Calu3 (cell line): Measurements from ENCODE around the gene ARL14EP. TPM values are rescaled to one million over a fixed set of nuclear protein-coding genes. Genes with fewer than 3 reads are reported as not detected.
A peak's percentile ranks its signal among the peaks of the same experiment; 100 is the strongest.

Experiments used
- Bru-seq: library from RNA; stranded (reverse); fragments of 400-500 nt; gene quantifications from one replicate; lab custom pipeline; 2021; lab: Mats Ljungman, UMichigan
- BruChase-seq, 2 experiments: library from RNA; stranded (reverse); fragments of 400-500 nt; gene quantifications; one replicate each; lab custom pipeline; 2021; lab: Mats Ljungman, UMichigan
- BruUV-seq: library from RNA; stranded (reverse); fragments of 400-500 nt; replicated peaks from 2 replicates; lab custom pipeline; 2021; lab: Mats Ljungman, UMichigan
- CTCF ChIA-PET: fragments of 300-600 bp; sonication (Branson Sonifier 250); formaldehyde crosslinking; loops from one replicate; lab custom pipeline; 2022; ENCODE audit warnings: antibody characterized with exemption; lab: Charles Lee
- DNase-seq: peaks from one replicate; pipeline ENCODE4 v3.0.0; 2022
- H3K27ac Mint-ChIP-seq: one replicate; pipeline ENCODE4 v1.8.0; 2022; ENCODE audit warnings: mixed read lengths; ENCODE audit not compliant: unreplicated experiment
- H3K27me3 Mint-ChIP-seq: one replicate; pipeline ENCODE4 v1.8.0; 2022; ENCODE audit warnings: mixed read lengths; ENCODE audit not compliant: unreplicated experiment
- H3K36me3 Mint-ChIP-seq: one replicate; pipeline ENCODE4 v1.8.0; 2022; ENCODE audit warnings: mild to moderate bottlenecking, moderate library complexity, mixed read lengths; ENCODE audit not compliant: insufficient read depth, unreplicated experiment
- H3K4me1 Mint-ChIP-seq: one replicate; pipeline ENCODE4 v1.8.0; 2022; ENCODE audit warnings: mild to moderate bottlenecking, low read depth, mixed read lengths; ENCODE audit not compliant: unreplicated experiment
- H3K4me3 Mint-ChIP-seq: one replicate; pipeline ENCODE4 v1.8.0; 2022; ENCODE audit warnings: mild to moderate bottlenecking, low read depth, moderate library complexity, mixed read lengths; ENCODE audit not compliant: unreplicated experiment
- H3K9me3 Mint-ChIP-seq: one replicate; pipeline ENCODE4 v1.8.0; 2022; ENCODE audit warnings: low read depth, mixed read lengths; ENCODE audit not compliant: unreplicated experiment
- CTCF ChIP-seq: fragments of 200-600 bp; IDR thresholded peaks from one replicate; pipeline ENCODE4 v1.8.0; 2022; ENCODE audit warnings: antibody characterized with exemption; ENCODE audit not compliant: unreplicated experiment
- intact Hi-C: fragments of 100-400 bp; cut with micrococcal nuclease; formaldehyde crosslinking; loops from one replicate; pipeline ENCODE4 v1.10.0; 2022; ENCODE audit not compliant: unreplicated experiment
- long read RNA-seq: library from polyadenylated mRNA; stranded (forward); transcript quantifications from one replicate; pipeline ENCODE4 v2.0.0, GENCODE V29; 2022
- total RNA-seq: library from RNA; stranded (reverse); gene quantifications from 2 replicates; pipeline ENCODE4 v1.2.3, GENCODE V29; 2022

ARL14EP gene
- total RNA-seq (17.6 and 24.2 TPM in 2 replicates), Bru-seq, nascent RNA (percentile 91 among the genes with signal in this experiment), BruChase-seq, experiment 1, labeled RNA remaining after a 6-hour chase (percentile 71 among the genes with signal in this experiment), BruChase-seq, experiment 2, labeled RNA remaining after a 2-hour chase (percentile 89 among the genes with signal in this experiment)
- long read RNA-seq, transcript ARL14EP-201 (4 exons, 2,430 nt), result major isoform, 26 of 34 reads
- long read RNA-seq, partial matches to known transcripts, result 1 of 34 reads
- long read RNA-seq, other reads (novel, unspliced or antisense), result 7 of 34 reads

- CTCF ChIA-PET, result interaction anchor here (0.7 to 1.2 kb wide), 3 partner anchors 9 to 17 kb away, joined by 3 read pairs; no protein-coding TSS in a partner anchor
- peak within 1 kb of the TSS; percentile 95 for H3K4me3 Mint-ChIP-seq
- H3K27me3 Mint-ChIP-seq, result peaks cover 11% of the 10 kb centered on the region
- peaks cover 22% of the 10 kb centered on the region for H3K4me1 Mint-ChIP-seq
- no peaks in the 10 kb centered on the region for H3K9me3 Mint-ChIP-seq
- BruUV-seq, result no TSS peak
- peak; percentile 92 for DNase-seq
- H3K36me3 Mint-ChIP-seq, result peaks cover 14% of the 10 kb centered on the region
- intact Hi-C loops, result no loop called here
- peak within 1 kb of the TSS; percentile 98 for H3K27ac Mint-ChIP-seq
- TF ChIP-seq CTCF, result no peak
Observed at GRCh38 chr11:30322826-30323710, at the start of gene ARL14EP. TSS of gene ARL14EP (plus strand) at chr11:30323104. CDS start at chr11:30330949, 7,845 bp downstream.

- Mint-ChIP-seq H3K27me3 (no peaks in the 10 kb centered on the region), H3K27ac (no peak overlapping the region), H3K9me3 (peaks cover 7% of the 10 kb centered on the region), H3K36me3 (no peaks in the 10 kb centered on the region), H3K4me3 (no peak overlapping the region), H3K4me1 (no peaks in the 10 kb centered on the region)
- CTCF ChIA-PET, result no interaction called here
- TF ChIP-seq CTCF, result no peak
- intact Hi-C loops, result no loop called here
- no TSS peak for BruUV-seq
- no peak for DNase-seq
Observed at GRCh38 chr11:30277176-30277575, 45.7 kb upstream of the ARL14EP start.

- Mint-ChIP-seq H3K27me3 (no peaks in the 10 kb centered on the region), H3K36me3 (no peaks in the 10 kb centered on the region), H3K4me1 (no peaks in the 10 kb centered on the region), H3K27ac (no peak overlapping the region), H3K4me3 (no peak overlapping the region), H3K9me3 (no peaks in the 10 kb centered on the region)
- CTCF ChIA-PET, result no interaction called here
- intact Hi-C loops, result no loop called here
- no peak for TF ChIP-seq CTCF
- DNase-seq, result no peak
- no TSS peak for BruUV-seq
Observed at GRCh38 chr11:30279796-30280195, 43.1 kb upstream of the ARL14EP start.

- no peaks in the 10 kb centered on the region for H3K4me1 Mint-ChIP-seq
- intact Hi-C loops, result no loop called here
- no peaks in the 10 kb centered on the region for H3K27me3 Mint-ChIP-seq
- no peak overlapping the region for H3K27ac Mint-ChIP-seq
- no peaks in the 10 kb centered on the region for H3K9me3 Mint-ChIP-seq
- no peak for TF ChIP-seq CTCF
- BruUV-seq, result no TSS peak
- CTCF ChIA-PET, result no interaction called here
- no peak overlapping the region for H3K4me3 Mint-ChIP-seq
- no peaks in the 10 kb centered on the region for H3K36me3 Mint-ChIP-seq
- DNase-seq, result no peak
Observed at GRCh38 chr11:30281476-30282288, 41.2 kb upstream of the ARL14EP start.
